OCI-LY1 (cell line): ENCODE data around the gene DNMT1.

Source experiments
- EZH2 ChIP-seq: fragments of 200-600 bp; sonication (generic), shearing (Covaris generic); IDR thresholded peaks from 2 replicates; pipeline ENCODE4 v1.8.0; 2017; ENCODE audit warnings: borderline replicate concordance, mixed run types, mild to moderate bottlenecking, antibody characterized with exemption, low read length, moderate library complexity, mixed read lengths
- TF ChIP-seq, protein P1 (sequence below): fragments of 200-600 bp; sonication (generic), shearing (Covaris generic); IDR thresholded peaks from 2 replicates; pipeline ENCODE4 v1.5.1; 2017; ENCODE audit warnings: mild to moderate bottlenecking, antibody characterized with exemption, low read length, moderate library complexity, mixed read lengths

DNA sequence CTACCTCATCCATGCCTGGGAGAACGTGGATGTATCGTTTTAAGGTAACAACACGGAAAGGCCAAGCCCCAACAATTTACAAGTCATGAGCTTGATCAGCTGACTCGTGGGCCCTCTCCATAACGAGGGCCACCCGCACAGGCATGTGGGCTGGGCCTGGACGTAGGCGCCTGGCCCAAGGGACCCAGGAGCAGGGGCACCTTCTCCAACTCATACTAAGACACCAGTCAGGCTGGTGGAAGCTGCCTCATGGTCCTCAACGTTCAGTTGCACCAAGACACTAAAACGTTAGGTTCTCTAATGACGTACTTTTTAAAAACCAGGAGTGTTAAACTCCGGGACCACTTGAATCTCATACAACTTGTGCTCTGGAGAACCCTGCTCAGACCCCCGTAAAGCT is 53.3 kb downstream of the DNMT1 start:
- TF ChIP-seq EZH2 = no peak
- TF ChIP-seq, protein P1, sequence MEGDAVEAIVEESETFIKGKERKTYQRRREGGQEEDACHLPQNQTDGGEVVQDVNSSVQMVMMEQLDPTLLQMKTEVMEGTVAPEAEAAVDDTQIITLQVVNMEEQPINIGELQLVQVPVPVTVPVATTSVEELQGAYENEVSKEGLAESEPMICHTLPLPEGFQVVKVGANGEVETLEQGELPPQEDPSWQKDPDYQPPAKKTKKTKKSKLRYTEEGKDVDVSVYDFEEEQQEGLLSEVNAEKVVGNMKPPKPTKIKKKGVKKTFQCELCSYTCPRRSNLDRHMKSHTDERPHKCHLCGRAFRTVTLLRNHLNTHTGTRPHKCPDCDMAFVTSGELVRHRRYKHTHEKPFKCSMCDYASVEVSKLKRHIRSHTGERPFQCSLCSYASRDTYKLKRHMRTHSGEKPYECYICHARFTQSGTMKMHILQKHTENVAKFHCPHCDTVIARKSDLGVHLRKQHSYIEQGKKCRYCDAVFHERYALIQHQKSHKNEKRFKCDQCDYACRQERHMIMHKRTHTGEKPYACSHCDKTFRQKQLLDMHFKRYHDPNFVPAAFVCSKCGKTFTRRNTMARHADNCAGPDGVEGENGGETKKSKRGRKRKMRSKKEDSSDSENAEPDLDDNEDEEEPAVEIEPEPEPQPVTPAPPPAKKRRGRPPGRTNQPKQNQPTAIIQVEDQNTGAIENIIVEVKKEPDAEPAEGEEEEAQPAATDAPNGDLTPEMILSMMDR = no peak
